WTC11 (cell line): ENCODE data around the gene PIM1. TPM values are rescaled to one million over a fixed set of nuclear protein-coding genes. Genes with fewer than 3 reads are reported as not detected.

ENCODE experiments used
- ATAC-seq: fragments of 200-7000 bp; cut with Tn5 transposase; 2 replicates; pipeline ENCODE4 v1.10.0; 2021; ENCODE audit warnings: mild to moderate bottlenecking, moderate library complexity
- CTCF ChIA-PET: fragments of 300-600 bp; sonication (Branson Sonifier 250); formaldehyde crosslinking; loops from one replicate; lab custom pipeline; 2021; ENCODE audit warnings: antibody characterized with exemption; lab: Charles Lee
- POLR2A ChIA-PET: fragments of 350-600 bp; sonication (Branson Sonifier 250); formaldehyde crosslinking; loops from one replicate; lab custom pipeline; 2021; ENCODE audit warnings: antibody characterized with exemption; lab: Charles Lee
- DNase-seq: peaks from one replicate; pipeline ENCODE4 v3.0.0; 2021; ENCODE audit warnings: low spot score
- H3K27ac Mint-ChIP-seq: 2 replicates; pipeline ENCODE4 v1.8.0; 2021; ENCODE audit warnings: mixed read lengths
- H3K27me3 Mint-ChIP-seq: 2 replicates; pipeline ENCODE4 v1.8.0; 2021; ENCODE audit warnings: low read depth, mild to moderate bottlenecking, moderate library complexity, mixed read lengths
- H3K36me3 Mint-ChIP-seq: 2 replicates; pipeline ENCODE4 v1.8.0; 2021; ENCODE audit warnings: mixed read lengths
- H3K4me1 Mint-ChIP-seq: 2 replicates; pipeline ENCODE4 v1.8.0; 2022; ENCODE audit warnings: mixed read lengths
- H3K4me3 Mint-ChIP-seq: 2 replicates; pipeline ENCODE4 v1.8.0; 2021; ENCODE audit warnings: mild to moderate bottlenecking, moderate library complexity, mixed read lengths
- H3K9me3 Mint-ChIP-seq: 2 replicates; pipeline ENCODE4 v1.8.0; 2021; ENCODE audit warnings: mixed read lengths
- ERG ChIP-seq: fragments of 250-450 bp; sonication (Bioruptor Pico); IDR thresholded peaks from 2 replicates; pipeline ENCODE4 v1.8.0; 2021; ENCODE audit warnings: mild to moderate bottlenecking
- ETV6 ChIP-seq: sonication (generic); formaldehyde crosslinking; IDR thresholded peaks from 2 replicates; pipeline ENCODE4 v1.8.1; 2022; ENCODE audit warnings: mild to moderate bottlenecking, missing genetic modification reagents
- NR1H2 ChIP-seq: sonication (generic); formaldehyde crosslinking; IDR thresholded peaks from 2 replicates; pipeline ENCODE4 v1.9.0; 2021; ENCODE audit warnings: mild to moderate bottlenecking, moderate library complexity, missing genetic modification reagents
- PREB ChIP-seq: sonication (generic); formaldehyde crosslinking; IDR thresholded peaks from 2 replicates; pipeline ENCODE4 v1.8.1; 2022; ENCODE audit warnings: mild to moderate bottlenecking, missing genetic modification reagents, moderate library complexity, borderline replicate concordance
- RORB ChIP-seq: fragments of 250-450 bp; sonication (Bioruptor Pico); IDR thresholded peaks from 2 replicates; pipeline ENCODE4 v1.9.0; 2021; ENCODE audit warnings: mild to moderate bottlenecking
- SMAD3 ChIP-seq: sonication (generic); formaldehyde crosslinking; IDR thresholded peaks from 2 replicates; pipeline ENCODE4 v1.8.0; 2022; ENCODE audit warnings: missing genetic modification reagents, mild to moderate bottlenecking, borderline replicate concordance
- SMAD4 ChIP-seq: sonication (generic); formaldehyde crosslinking; IDR thresholded peaks from 2 replicates; pipeline ENCODE4 v1.8.0; 2022; ENCODE audit warnings: mild to moderate bottlenecking, missing genetic modification reagents
- TEAD4 ChIP-seq: sonication (generic); formaldehyde crosslinking; IDR thresholded peaks from 2 replicates; pipeline ENCODE4 v1.8.0; 2022; ENCODE audit warnings: mild to moderate bottlenecking, missing genetic modification reagents
- ZNF232 ChIP-seq: sonication (generic); formaldehyde crosslinking; IDR thresholded peaks from 2 replicates; pipeline ENCODE4 v1.8.0; 2022; ENCODE audit warnings: mild to moderate bottlenecking, missing genetic modification reagents
- ZNF317 ChIP-seq: sonication (generic); formaldehyde crosslinking; IDR thresholded peaks from 2 replicates; pipeline ENCODE4 v1.8.1; 2023; ENCODE audit warnings: low read depth, mild to moderate bottlenecking, moderate library complexity, missing genetic modification reagents, borderline replicate concordance
- ZNF396 ChIP-seq: fragments of 250-450 bp; sonication (Bioruptor Pico); IDR thresholded peaks from 2 replicates; pipeline ENCODE4 v1.8.0; 2021; ENCODE audit warnings: mild to moderate bottlenecking, moderate library complexity, borderline replicate concordance
- ZNF671 ChIP-seq: fragments of 250-450 bp; sonication (Bioruptor Pico); IDR thresholded peaks from 2 replicates; pipeline ENCODE4 v1.8.0; 2021; ENCODE audit warnings: mild to moderate bottlenecking
- total RNA-seq: library from RNA; stranded (reverse); gene quantifications from 3 replicates; pipeline ENCODE4 v1.2.3, GENCODE V29; 2021
- TF ChIP-seq, protein P1 (sequence below): sonication (generic); formaldehyde crosslinking; IDR thresholded peaks from 2 replicates; pipeline ENCODE4 v1.8.1; 2022; ENCODE audit warnings: missing genetic modification reagents, borderline replicate concordance
- TF ChIP-seq, protein P2 (sequence below): sonication (generic); formaldehyde crosslinking; IDR thresholded peaks from 2 replicates; pipeline ENCODE4 v1.8.1; 2022; ENCODE audit warnings: low read depth, mild to moderate bottlenecking, moderate library complexity, missing genetic modification reagents, borderline replicate concordance
- TF ChIP-seq, protein P3 (sequence below): sonication (generic); formaldehyde crosslinking; IDR thresholded peaks from 2 replicates; pipeline ENCODE4 v1.8.1; 2023; ENCODE audit warnings: mild to moderate bottlenecking, moderate library complexity, missing genetic modification reagents
- TF ChIP-seq, protein P4 (sequence below): sonication (generic); formaldehyde crosslinking; IDR thresholded peaks from 2 replicates; pipeline ENCODE4 v1.8.1; 2023; ENCODE audit warnings: mild to moderate bottlenecking, missing genetic modification reagents, moderate library complexity
- TF ChIP-seq, protein P5 (sequence below): sonication (generic); formaldehyde crosslinking; IDR thresholded peaks from 2 replicates; pipeline ENCODE4 v1.8.1; 2023; ENCODE audit warnings: mild to moderate bottlenecking, missing genetic modification reagents

Gene PIM1
- total RNA-seq, 1 experiment from 2014 or later, result 64.7 TPM

DNA sequence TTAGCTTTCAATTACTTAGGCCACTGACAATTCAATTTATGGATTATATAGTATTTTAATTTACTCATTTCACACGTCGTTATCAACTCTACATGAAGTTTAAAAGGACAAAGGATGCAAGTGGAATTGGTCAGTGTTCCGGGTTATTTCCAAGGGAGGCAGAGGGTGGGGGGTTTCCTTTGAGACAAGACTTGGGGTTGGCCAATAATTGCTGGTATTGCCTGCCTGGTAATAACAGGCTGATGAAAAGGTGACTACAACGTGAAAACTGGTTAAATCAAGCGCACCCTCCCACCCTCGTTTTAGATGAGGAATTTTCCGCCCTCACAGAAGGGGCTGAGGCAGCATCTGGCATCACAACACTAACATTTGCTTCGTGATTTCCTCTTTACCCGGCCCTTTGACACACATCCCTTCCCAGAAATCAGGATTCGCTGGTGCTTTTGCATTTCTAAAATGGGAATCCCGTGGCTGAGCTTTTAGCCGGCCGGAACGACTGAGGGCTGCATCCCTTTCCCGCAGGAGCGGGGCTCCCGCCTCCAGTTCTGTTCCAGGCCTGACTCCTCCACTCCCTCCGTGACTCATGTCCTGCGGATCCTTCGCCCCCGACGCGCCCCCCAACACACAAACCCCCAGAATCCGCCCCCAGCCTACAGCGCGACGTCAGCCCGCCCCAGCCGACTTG is 999 bp upstream of the PIM1 start:
- H3K27ac Mint-ChIP-seq, result peak overlapping the region; percentile 99
- H3K4me1 Mint-ChIP-seq, result peaks cover 44% of the 10 kb centered on the region
- no peak; the same call in 1 of the 2 replicates for ATAC-seq

DNA sequence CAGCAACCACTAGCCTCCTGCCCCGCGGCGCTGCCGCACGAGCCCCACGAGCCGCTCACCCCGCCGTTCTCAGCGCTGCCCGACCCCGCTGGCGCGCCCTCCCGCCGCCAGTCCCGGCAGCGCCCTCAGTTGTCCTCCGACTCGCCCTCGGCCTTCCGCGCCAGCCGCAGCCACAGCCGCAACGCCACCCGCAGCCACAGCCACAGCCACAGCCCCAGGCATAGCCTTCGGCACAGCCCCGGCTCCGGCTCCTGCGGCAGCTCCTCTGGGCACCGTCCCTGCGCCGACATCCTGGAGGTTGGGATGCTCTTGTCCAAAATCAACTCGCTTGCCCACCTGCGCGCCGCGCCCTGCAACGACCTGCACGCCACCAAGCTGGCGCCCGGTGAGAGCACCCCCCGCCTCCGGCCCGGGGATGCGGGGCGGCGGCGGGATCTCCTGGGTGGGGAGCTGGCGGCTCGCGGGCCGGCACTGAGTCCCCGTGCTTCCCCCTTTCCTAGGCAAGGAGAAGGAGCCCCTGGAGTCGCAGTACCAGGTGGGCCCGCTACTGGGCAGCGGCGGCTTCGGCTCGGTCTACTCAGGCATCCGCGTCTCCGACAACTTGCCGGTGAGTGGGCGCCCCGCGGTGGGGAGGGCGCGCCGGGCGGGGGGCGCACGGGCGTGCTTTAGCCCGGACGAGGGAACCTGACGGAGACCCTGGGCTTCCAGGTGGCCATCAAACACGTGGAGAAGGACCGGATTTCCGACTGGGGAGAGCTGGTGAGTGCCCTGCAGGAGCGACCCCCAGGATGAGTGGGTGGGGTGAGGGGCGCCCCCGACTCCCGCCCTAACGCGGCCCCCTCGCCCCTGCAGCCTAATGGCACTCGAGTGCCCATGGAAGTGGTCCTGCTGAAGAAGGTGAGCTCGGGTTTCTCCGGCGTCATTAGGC is 585 bp downstream of the PIM1 start:
- ATAC-seq (no peak), DNase-seq (peak; percentile 70)
- peaks cover 46% of the 10 kb centered on the region for H3K36me3 Mint-ChIP-seq
- H3K27me3 Mint-ChIP-seq, result no peaks in the 10 kb centered on the region
- peak overlapping the region; percentile 86 for H3K27ac Mint-ChIP-seq
- peaks cover 58% of the 10 kb centered on the region for H3K4me1 Mint-ChIP-seq
- no peaks in the 10 kb centered on the region for H3K9me3 Mint-ChIP-seq
- H3K4me3 Mint-ChIP-seq, result peak overlapping the region; percentile 87
- ChIA-PET POLR2A (interaction anchor here (0.6 to 5.8 kb wide), 15 partner anchors 26 to 185 kb away, joined by 3 to 183 read pairs (median 5); partner anchors contain the start of gene MTCH1), CTCF (interaction anchor here (0.8 to 5.4 kb wide), 29 partner anchors 11 to 405 kb away, joined by 3 to 70 read pairs (median 9); no protein-coding TSS in a partner anchor)
- TF ChIP-seq ZNF671 (CRISPR knock-in tag) (no peak), ERG (no peak), ZNF232 (no peak), ZNF317 (CRISPR knock-in tag) (peak; percentile 8; the same call in 1 of the 2 replicates), SMAD4 (no peak), TEAD4 (CRISPR knock-in tag) (no peak), SMAD3 (CRISPR knock-in tag) (0 out of 2 replicates have a peak, but pooled peaks have one; percentile 14), NR1H2 (CRISPR knock-in tag) (no peak), PREB (CRISPR knock-in tag) (no peak), ETV6 (no peak; the same call in 1 of the 2 replicates), RORB (CRISPR knock-in tag) (no peak)
- TF ChIP-seq, protein P1, sequence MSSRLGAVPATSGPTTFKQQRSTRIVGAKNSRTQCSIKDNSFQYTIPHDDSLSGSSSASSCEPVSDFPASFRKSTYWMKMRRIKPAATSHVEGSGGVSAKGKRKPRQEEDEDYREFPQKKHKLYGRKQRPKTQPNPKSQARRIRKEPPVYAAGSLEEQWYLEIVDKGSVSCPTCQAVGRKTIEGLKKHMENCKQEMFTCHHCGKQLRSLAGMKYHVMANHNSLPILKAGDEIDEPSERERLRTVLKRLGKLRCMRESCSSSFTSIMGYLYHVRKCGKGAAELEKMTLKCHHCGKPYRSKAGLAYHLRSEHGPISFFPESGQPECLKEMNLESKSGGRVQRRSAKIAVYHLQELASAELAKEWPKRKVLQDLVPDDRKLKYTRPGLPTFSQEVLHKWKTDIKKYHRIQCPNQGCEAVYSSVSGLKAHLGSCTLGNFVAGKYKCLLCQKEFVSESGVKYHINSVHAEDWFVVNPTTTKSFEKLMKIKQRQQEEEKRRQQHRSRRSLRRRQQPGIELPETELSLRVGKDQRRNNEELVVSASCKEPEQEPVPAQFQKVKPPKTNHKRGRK, result no peak
- TF ChIP-seq, protein P2, sequence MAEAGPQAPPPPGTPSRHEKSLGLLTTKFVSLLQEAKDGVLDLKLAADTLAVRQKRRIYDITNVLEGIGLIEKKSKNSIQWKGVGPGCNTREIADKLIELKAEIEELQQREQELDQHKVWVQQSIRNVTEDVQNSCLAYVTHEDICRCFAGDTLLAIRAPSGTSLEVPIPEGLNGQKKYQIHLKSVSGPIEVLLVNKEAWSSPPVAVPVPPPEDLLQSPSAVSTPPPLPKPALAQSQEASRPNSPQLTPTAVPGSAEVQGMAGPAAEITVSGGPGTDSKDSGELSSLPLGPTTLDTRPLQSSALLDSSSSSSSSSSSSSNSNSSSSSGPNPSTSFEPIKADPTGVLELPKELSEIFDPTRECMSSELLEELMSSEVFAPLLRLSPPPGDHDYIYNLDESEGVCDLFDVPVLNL (CRISPR knock-in tag), result 0 out of 2 replicates have a peak, but pooled peaks have one; percentile 0

More for the DNA sequence above, 999 bp upstream of the PIM1 start:
- H3K9me3 Mint-ChIP-seq, result no peaks in the 10 kb centered on the region
- no peak for DNase-seq
- POLR2A ChIA-PET, result interaction anchor here (0.6 to 5.8 kb wide), 14 partner anchors 25 to 1608 kb away, joined by 3 to 183 read pairs (median 8); partner anchors contain the start of gene MTCH1
- H3K36me3 Mint-ChIP-seq, result peaks cover 30% of the 10 kb centered on the region
- CTCF ChIA-PET, result interaction anchor here (0.5 to 5.4 kb wide), 19 partner anchors 25 to 538 kb away, joined by 3 to 70 read pairs (median 7); partner anchors contain the start of gene TBC1D22B
- no peaks in the 10 kb centered on the region for H3K27me3 Mint-ChIP-seq
- TF ChIP-seq, protein P3, sequence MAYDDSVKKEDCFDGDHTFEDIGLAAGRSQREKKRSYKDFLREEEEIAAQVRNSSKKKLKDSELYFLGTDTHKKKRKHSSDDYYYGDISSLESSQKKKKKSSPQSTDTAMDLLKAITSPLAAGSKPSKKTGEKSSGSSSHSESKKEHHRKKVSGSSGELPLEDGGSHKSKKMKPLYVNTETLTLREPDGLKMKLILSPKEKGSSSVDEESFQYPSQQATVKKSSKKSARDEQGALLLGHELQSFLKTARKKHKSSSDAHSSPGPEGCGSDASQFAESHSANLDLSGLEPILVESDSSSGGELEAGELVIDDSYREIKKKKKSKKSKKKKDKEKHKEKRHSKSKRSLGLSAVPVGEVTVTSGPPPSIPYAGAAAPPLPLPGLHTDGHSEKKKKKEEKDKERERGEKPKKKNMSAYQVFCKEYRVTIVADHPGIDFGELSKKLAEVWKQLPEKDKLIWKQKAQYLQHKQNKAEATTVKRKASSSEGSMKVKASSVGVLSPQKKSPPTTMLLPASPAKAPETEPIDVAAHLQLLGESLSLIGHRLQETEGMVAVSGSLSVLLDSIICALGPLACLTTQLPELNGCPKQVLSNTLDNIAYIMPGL (CRISPR knock-in tag), result peak; percentile 21; the same call in 1 of the 2 replicates
- TF ChIP-seq ZNF396 (CRISPR knock-in tag), result no peak
- TF ChIP-seq, protein P4, sequence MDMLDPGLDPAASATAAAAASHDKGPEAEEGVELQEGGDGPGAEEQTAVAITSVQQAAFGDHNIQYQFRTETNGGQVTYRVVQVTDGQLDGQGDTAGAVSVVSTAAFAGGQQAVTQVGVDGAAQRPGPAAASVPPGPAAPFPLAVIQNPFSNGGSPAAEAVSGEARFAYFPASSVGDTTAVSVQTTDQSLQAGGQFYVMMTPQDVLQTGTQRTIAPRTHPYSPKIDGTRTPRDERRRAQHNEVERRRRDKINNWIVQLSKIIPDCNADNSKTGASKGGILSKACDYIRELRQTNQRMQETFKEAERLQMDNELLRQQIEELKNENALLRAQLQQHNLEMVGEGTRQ (CRISPR knock-in tag), result no peak
- TF ChIP-seq, protein P5, sequence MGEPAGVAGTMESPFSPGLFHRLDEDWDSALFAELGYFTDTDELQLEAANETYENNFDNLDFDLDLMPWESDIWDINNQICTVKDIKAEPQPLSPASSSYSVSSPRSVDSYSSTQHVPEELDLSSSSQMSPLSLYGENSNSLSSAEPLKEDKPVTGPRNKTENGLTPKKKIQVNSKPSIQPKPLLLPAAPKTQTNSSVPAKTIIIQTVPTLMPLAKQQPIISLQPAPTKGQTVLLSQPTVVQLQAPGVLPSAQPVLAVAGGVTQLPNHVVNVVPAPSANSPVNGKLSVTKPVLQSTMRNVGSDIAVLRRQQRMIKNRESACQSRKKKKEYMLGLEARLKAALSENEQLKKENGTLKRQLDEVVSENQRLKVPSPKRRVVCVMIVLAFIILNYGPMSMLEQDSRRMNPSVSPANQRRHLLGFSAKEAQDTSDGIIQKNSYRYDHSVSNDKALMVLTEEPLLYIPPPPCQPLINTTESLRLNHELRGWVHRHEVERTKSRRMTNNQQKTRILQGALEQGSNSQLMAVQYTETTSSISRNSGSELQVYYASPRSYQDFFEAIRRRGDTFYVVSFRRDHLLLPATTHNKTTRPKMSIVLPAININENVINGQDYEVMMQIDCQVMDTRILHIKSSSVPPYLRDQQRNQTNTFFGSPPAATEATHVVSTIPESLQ (CRISPR knock-in tag), result no peak
- H3K4me3 Mint-ChIP-seq, result peak overlapping the region; percentile 92
